Measurements from ENCODE around the gene CLN6.

DNA sequence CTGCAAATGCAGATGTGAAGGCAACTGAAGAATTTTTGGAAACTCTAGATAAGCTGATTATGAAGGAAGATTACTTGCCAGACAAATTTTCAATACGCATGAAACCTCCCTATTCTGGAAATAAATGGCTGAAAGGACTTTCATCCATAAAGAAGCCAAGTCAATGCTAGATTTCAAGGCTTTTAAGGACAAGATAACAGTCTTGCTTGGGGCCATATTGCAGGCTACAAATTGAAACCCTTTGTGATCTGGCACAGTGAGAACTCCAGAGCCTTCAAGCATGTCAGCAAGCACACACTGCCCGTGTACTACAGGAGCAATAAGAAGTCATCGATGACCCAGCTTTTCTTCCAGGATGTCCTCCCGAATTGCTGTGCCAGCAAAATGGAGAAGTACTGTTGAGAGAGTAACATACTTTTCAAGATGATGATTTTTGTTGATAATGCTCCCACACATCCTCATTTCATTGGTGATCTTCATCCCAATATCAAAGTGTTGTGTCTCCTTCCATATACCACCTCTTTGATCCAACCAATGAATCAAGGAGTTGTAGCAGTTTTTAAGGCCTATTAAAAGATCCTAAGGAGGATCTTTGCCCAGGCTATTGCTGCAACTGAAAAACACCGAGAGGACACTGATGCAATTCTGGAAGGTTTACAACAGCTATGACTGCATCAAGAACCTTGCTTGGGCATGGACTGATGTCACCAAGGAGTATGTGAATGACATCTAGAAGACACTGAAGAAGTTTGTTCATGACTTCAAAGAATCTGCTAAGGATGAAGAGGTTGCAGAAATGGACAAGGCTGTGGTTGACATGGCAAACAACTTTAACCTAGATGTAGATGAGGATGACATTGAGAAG is 44.7 kb downstream of the CLN6 start:
- TF ChIP-seq POLR2A (IDR thresholded peaks at IDR 0.05) = no peak
- TF ChIP-seq, protein P1, sequence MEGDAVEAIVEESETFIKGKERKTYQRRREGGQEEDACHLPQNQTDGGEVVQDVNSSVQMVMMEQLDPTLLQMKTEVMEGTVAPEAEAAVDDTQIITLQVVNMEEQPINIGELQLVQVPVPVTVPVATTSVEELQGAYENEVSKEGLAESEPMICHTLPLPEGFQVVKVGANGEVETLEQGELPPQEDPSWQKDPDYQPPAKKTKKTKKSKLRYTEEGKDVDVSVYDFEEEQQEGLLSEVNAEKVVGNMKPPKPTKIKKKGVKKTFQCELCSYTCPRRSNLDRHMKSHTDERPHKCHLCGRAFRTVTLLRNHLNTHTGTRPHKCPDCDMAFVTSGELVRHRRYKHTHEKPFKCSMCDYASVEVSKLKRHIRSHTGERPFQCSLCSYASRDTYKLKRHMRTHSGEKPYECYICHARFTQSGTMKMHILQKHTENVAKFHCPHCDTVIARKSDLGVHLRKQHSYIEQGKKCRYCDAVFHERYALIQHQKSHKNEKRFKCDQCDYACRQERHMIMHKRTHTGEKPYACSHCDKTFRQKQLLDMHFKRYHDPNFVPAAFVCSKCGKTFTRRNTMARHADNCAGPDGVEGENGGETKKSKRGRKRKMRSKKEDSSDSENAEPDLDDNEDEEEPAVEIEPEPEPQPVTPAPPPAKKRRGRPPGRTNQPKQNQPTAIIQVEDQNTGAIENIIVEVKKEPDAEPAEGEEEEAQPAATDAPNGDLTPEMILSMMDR (IDR thresholded peaks at IDR 0.05) = no peak
